Cardiac septum (tissue), 1 donor: ENCODE data around the gene ZNF423. TPM values are rescaled to one million over a fixed set of nuclear protein-coding genes. Genes with fewer than 3 reads are reported as not detected.
"Not testable (repeated sequence)": the region's sequence is repeated elsewhere in the genome, so short reads cannot be mapped to it uniquely, and the experiment has no call there.

Source experiments
- DNase-seq: peaks from one replicate; pipeline ENCODE4 v3.0.0-alpha.2; 2020; ENCODE audit warnings: low spot score
- intact Hi-C: fragments of 100-400 bp; cut with DNase I; formaldehyde crosslinking; loops from one replicate; pipeline ENCODE4 v1.14.0; 2022
- total RNA-seq: library from RNA; stranded (reverse); fragmentation: NEBNext Ultra II Directional; extraction: Animal tissue kit (Norgen Biotek cat#: 25700); gene quantifications from one replicate; pipeline ENCODE4 v1.2.1, GENCODE V29; 2021
- donor health status: DM: no; HTN: no; CAD: no.

ZNF423 gene
- total RNA-seq, 1 donor from 2014 or later = 8.6 TPM

GRCh38 chr16:49695782-49696413, 160.0 kb downstream of the ZNF423 start:
- DNase-seq = no peak
- intact Hi-C loops = loop anchor here (5.0 kb wide), 1 partner anchor 161 kb away; the partner anchor contains the start of gene ZNF423

GRCh38 chr16:49693445-49693844, 162.5 kb downstream of the ZNF423 start:
- intact Hi-C loops = no loop called here
- no peak for DNase-seq

GRCh38 chr16:49690778-49691177, 165.1 kb downstream of the ZNF423 start:
- DNase-seq = no peak
- intact Hi-C loops = no loop called here

- intact Hi-C loops = no loop called here
- no peak for DNase-seq
These were observed 167.7 kb downstream of the ZNF423 start for GRCh38 chr16:49688036-49688697.

GRCh38 chr16:49687476-49688002, 168.4 kb downstream of the ZNF423 start:
- DNase-seq = no peak
- intact Hi-C loops = no loop called here

GRCh38 chr16:49684696-49685095, 171.2 kb downstream of the ZNF423 start:
- no peak for DNase-seq
- intact Hi-C loops = no loop called here

- DNase-seq = no peak
- intact Hi-C loops = no loop called here
These were observed 173.2 kb downstream of the ZNF423 start for GRCh38 chr16:49682577-49683165.

GRCh38 chr16:49681217-49681883, 174.6 kb downstream of the ZNF423 start:
- no peak for DNase-seq
- intact Hi-C loops = no loop called here

GRCh38 chr16:49679095-49679494, 176.8 kb downstream of the ZNF423 start:
- intact Hi-C loops = no loop called here
- DNase-seq = no peak

GRCh38 chr16:49677661-49678060, 178.3 kb downstream of the ZNF423 start:
- intact Hi-C loops, DNase-seq: not testable (repeated sequence)

- intact Hi-C loops = no loop called here
These were observed 180.5 kb downstream of the ZNF423 start for GRCh38 chr16:49675413-49675812.

GRCh38 chr16:49674990-49675389, 180.9 kb downstream of the ZNF423 start:
- intact Hi-C loops = no loop called here
- DNase-seq = no peak

More at GRCh38 chr16:49675413-49675812, 180.5 kb downstream of the ZNF423 start:
- no peak for DNase-seq

- intact Hi-C loops = no loop called here
- no peak for DNase-seq
These were observed 181.5 kb downstream of the ZNF423 start for GRCh38 chr16:49674351-49674851.

- no peak for DNase-seq
- intact Hi-C loops = no loop called here
These were observed 182.5 kb downstream of the ZNF423 start for GRCh38 chr16:49673442-49673841.

- intact Hi-C loops = no loop called here
- DNase-seq = no peak
These were observed 183.2 kb downstream of the ZNF423 start for GRCh38 chr16:49672753-49673152.

GRCh38 chr16:49671333-49671732, 184.6 kb downstream of the ZNF423 start:
- intact Hi-C loops = no loop called here
- no peak for DNase-seq

- intact Hi-C loops = no loop called here
- DNase-seq = no peak
These were observed 185.3 kb downstream of the ZNF423 start for GRCh38 chr16:49670627-49671026.

- no peak for DNase-seq
- intact Hi-C loops = no loop called here
These were observed 190.3 kb downstream of the ZNF423 start for GRCh38 chr16:49665482-49666230.
